K562 (cell line): ENCODE results near the gene LAIR1. TPM values are rescaled to one million over a fixed set of nuclear protein-coding genes. Genes with fewer than 3 reads are reported as not detected.

ENCODE experiments used
- ATAC-seq: fragments of 200-7000 bp; cut with Tn5 transposase; 3 replicates; pipeline ENCODE4 v1.9.1; 2020; ENCODE audit warnings: moderate library complexity
- BruUV-seq: library from RNA; stranded (reverse); fragments of 400-500 nt; replicated peaks from 2 replicates; lab custom pipeline; 2021; lab: Mats Ljungman, UMichigan
- CTCF ChIA-PET: fragments of 300-600 bp; formaldehyde crosslinking; extraction: SDS; loops from one replicate; lab custom pipeline; 2021; ENCODE audit warnings: low intra/inter-chr PET ratio; lab: Yijun Ruan, JAX
- POLR2A ChIA-PET: fragments of 300-600, 350-650 bp; sonication (Branson Sonifier 250); formaldehyde crosslinking; extraction: SDS; loops from one replicate; lab custom pipeline; 2021; ENCODE audit warnings: antibody characterized with exemption, inconsistent platforms; lab: Yijun Ruan, JAX
- DNase-seq, 4 experiments: peaks; one replicate each; pipeline versions ENCODE4 v3.0.0 to v3.0.0-alpha.2; 2011 to 2018; ENCODE audit warnings: low spot score in 3 of 4, mixed read lengths in 3 of 4; ENCODE audit errors: extremely low read depth in 1 of 4
- FAIRE-seq: peaks from 2 replicates; lab custom pipeline; 2011; peaks lifted over from hg19 to GRCh38; lab: Jason Lieb, UNC
- H2AFZ ChIP-seq: 2 replicates; pipeline ENCODE4 v1.6.0; 2011; ENCODE audit warnings: low read depth, low read length, control low read depth, inconsistent platforms
- H3K27ac ChIP-seq: fragments of 200-600 bp; 3 replicates; pipeline ENCODE4 v1.8.0; 2011; ENCODE audit warnings: low read depth, mild to moderate bottlenecking, control low read depth, inconsistent platforms, low read length, moderate library complexity, mixed read lengths; ENCODE audit errors: extremely low read depth
- H3K27me3 ChIP-seq, 2 experiments: fragments of 300-600 bp in 1 of 2; 2 replicates in 1 of 2; 3 replicates in 1 of 2; pipeline versions ENCODE4 v1.6.0 to v1.8.0; 2011; ENCODE audit warnings: inconsistent platforms in 2 of 2, low read length in 2 of 2, mild to moderate bottlenecking in 1 of 2, mixed read lengths in 1 of 2, moderate library complexity in 1 of 2; ENCODE audit not compliant: control insufficient read depth in 2 of 2, insufficient read depth in 2 of 2
- H3K36me3 ChIP-seq: fragments of 300-600 bp; 3 replicates; pipeline ENCODE4 v1.8.0; 2011; ENCODE audit warnings: mild to moderate bottlenecking, low read length, inconsistent platforms; ENCODE audit not compliant: control insufficient read depth, insufficient read depth
- H3K4me1 ChIP-seq, 2 experiments: fragments of 200-600 bp in 1 of 2; replicated peaks in 1 of 2; 2 replicates in 1 of 2; 3 replicates in 1 of 2; pipeline versions ENCODE4 v1.5.1 to v1.8.0; 2011; ENCODE audit warnings: inconsistent platforms in 2 of 2, low read length in 2 of 2, mild to moderate bottlenecking in 1 of 2, mixed read lengths in 1 of 2, moderate library complexity in 1 of 2; ENCODE audit not compliant: control insufficient read depth in 2 of 2, insufficient read depth in 2 of 2
- H3K4me2 ChIP-seq: 2 replicates; pipeline ENCODE4 v1.6.1; 2011; ENCODE audit warnings: low read length, control low read depth, inconsistent platforms, mixed read lengths; ENCODE audit not compliant: insufficient read depth
- H3K4me3 ChIP-seq: fragments of 200-600 bp; sonication (generic), shearing (Covaris generic); 2 replicates; pipeline ENCODE4 v1.5.1; 2016; ENCODE audit warnings: control low read depth, inconsistent platforms
- H3K79me2 ChIP-seq: fragments of 200-600 bp; 3 replicates; pipeline ENCODE4 v1.8.0; 2011; ENCODE audit warnings: low read length, inconsistent platforms; ENCODE audit not compliant: control insufficient read depth, insufficient read depth
- H3K9ac ChIP-seq, 2 experiments: 2 replicates each; pipeline versions ENCODE4 v1.6.0 to v1.6.1; 2011; ENCODE audit warnings: low read depth in 2 of 2, low read length in 2 of 2, control low read depth in 1 of 2, inconsistent platforms in 1 of 2, mild to moderate bottlenecking in 1 of 2, mixed read lengths in 1 of 2; ENCODE audit not compliant: insufficient read depth in 1 of 2
- H3K9me1 ChIP-seq: one replicate; pipeline ENCODE4 v1.6.0; 2011; ENCODE audit warnings: inconsistent platforms, mild to moderate bottlenecking, low read length, moderate library complexity; ENCODE audit not compliant: control insufficient read depth, insufficient read depth
- H3K9me3 ChIP-seq: replicated peaks from 2 replicates; pipeline ENCODE4 v1.5.1; 2011; ENCODE audit warnings: low read depth, low read length, inconsistent platforms; ENCODE audit not compliant: control insufficient read depth, insufficient read depth
- H4K20me1 ChIP-seq: replicated peaks from 2 replicates; pipeline ENCODE4 v1.6.1; 2011; ENCODE audit warnings: low read length, inconsistent platforms, mixed read lengths; ENCODE audit not compliant: control insufficient read depth, insufficient read depth
- CTBP1 ChIP-seq: fragments of 450-650 bp; IDR thresholded peaks from 2 replicates; pipeline ENCODE4 v1.6.1; 2016; ENCODE audit warnings: borderline replicate concordance
- CTCF ChIP-seq, 3 experiments: IDR thresholded peaks in 2 of 3; conservative IDR thresholded peaks in 1 of 3; 2 replicates each; pipeline ENCODE4 v1.5.1; 2011 to 2012; ENCODE audit warnings: low read length in 3 of 3, mild to moderate bottlenecking in 3 of 3, control low read depth in 2 of 3, improper control_type of control experiment in 1 of 3, inconsistent platforms in 1 of 3, low read depth in 1 of 3, mixed read lengths in 1 of 3, moderate library complexity in 1 of 3; ENCODE audit not compliant: insufficient read depth in 2 of 3
- HDAC8 ChIP-seq: fragments of 450-650 bp; IDR thresholded peaks from 2 replicates; pipeline ENCODE4 v1.6.1; 2016; ENCODE audit warnings: mild to moderate bottlenecking, missing genetic modification characterization, moderate library complexity, missing compliant biosample characterization
- NCOR1 ChIP-seq: fragments of 450-650 bp; IDR thresholded peaks from 2 replicates; pipeline ENCODE4 v1.6.1; 2016; ENCODE audit warnings: mild to moderate bottlenecking, moderate library complexity
- NFATC3 ChIP-seq: fragments of 450-650 bp; IDR thresholded peaks from 2 replicates; pipeline ENCODE4 v1.6.1; 2017; ENCODE audit warnings: mild to moderate bottlenecking
- RAD21 ChIP-seq, 2 experiments: fragments of 250-450 bp in 1 of 2; fragments of 450-650 bp in 1 of 2; sonication (Bioruptor Pico) in 1 of 2; formaldehyde crosslinking in 1 of 2; IDR thresholded peaks in 1 of 2; conservative IDR thresholded peaks in 1 of 2; 2 replicates each; pipeline versions ENCODE4 v1.4.0 to v1.8.0; 2020 to 2022; ENCODE audit warnings: mild to moderate bottlenecking in 2 of 2, moderate library complexity in 1 of 2
- REST ChIP-seq, 2 experiments: fragments of 450-650 bp; formaldehyde crosslinking in 1 of 2; IDR thresholded peaks; 2 replicates each; pipeline versions ENCODE4 v1.4.0 to v1.6.1; 2014 to 2020; ENCODE audit warnings: mild to moderate bottlenecking in 2 of 2, borderline replicate concordance in 1 of 2, low read depth in 1 of 2
- ZNF384 ChIP-seq: IDR thresholded peaks from 2 replicates; pipeline ENCODE4 v1.6.1; 2012; ENCODE audit warnings: low read depth, low read length, improper control_type of control experiment
- WGBS: fragments of 100-300 bp; shearing (Covaris generic); methylation state at CpG from one replicate; pipeline ENCODE4 v1.1.6; 2016; ENCODE audit warnings: low coverage, mixed read lengths; ENCODE audit not compliant: insufficient coverage; ENCODE audit errors: missing lambda C conversion rate; 5-methylcytosine and 5-hydroxymethylcytosine counted together
- in situ Hi-C: fragments of 300-500 bp; cut with MboI; formaldehyde crosslinking; loops from 4 replicates; pipeline ENCODE4 v1.15.0; 2018; ENCODE audit warnings: inconsistent platforms, mixed read lengths
- intact Hi-C: fragments of 100-400 bp; cut with micrococcal nuclease; formaldehyde crosslinking; loops from 2 replicates; pipeline ENCODE4 v1.14.2; 2022
- polyA plus RNA-seq, 8 experiments: library from polyadenylated mRNA; depleted of rRNA in 4 of 8; stranded (reverse) in 5 of 8; unstranded in 3 of 8; fragments of >200 nt; fragmentation: Nextera tagmentation in 2 of 8; fragmentation: Illumina TruSeq in 1 of 8; extraction: Ambion mirVana in 2 of 8; extraction: Trizol in 1 of 8; gene quantifications; 2 replicates each; pipeline versions ENCODE4 v1.2.1 to v1.2.3, GENCODE V29; 2011 to 2014; ENCODE audit warnings: inconsistent platforms in 1 of 8, missing spikeins in 1 of 8
- total RNA-seq, 7 experiments: library from RNA; depleted of rRNA in 6 of 7; stranded (reverse); fragments of >200 nt in 6 of 7; fragmentation: Illumina TruSeq in 2 of 7; extraction: Trizol in 2 of 7; gene quantifications; 2 replicates each; pipeline versions ENCODE4 v1.2.1 to v1.2.3, GENCODE V29; 2011 to 2021; ENCODE audit warnings: low replicate concordance in 1 of 7

The LAIR1 gene
- total and polyA plus RNA-seq, 9 of the 15 experiments (the other 6 are each of a cell fraction or from before 2014, with no cell fraction given) = 0.12 to 0.54 (median 0.24) TPM; not detected in 6

GRCh38 chr19:54391589-54392061 lies 26.9 kb upstream of the LAIR1 start (continued):
- TF ChIP-seq HDAC8 = no peak

- in situ Hi-C loops (no loop called here), intact Hi-C loops (loop anchor here (2.0 kb wide), 1 partner anchor 66 kb away; no protein-coding TSS in a partner anchor)
- H4K20me1 ChIP-seq = no peaks in the 10 kb centered on the region
- ATAC-seq (peak; percentile 61; the same call in 2 of the 3 replicates), FAIRE-seq (peak; percentile 88), DNase-seq (peak; percentile 41 to 71 (median 50))
- no peak overlapping the region for H3K27ac ChIP-seq
- H3K9me1 ChIP-seq = no peaks in the 10 kb centered on the region
- no peaks in the 10 kb centered on the region; the same call in 1 of the 2 replicates for H3K9me3 ChIP-seq
- H3K27me3 ChIP-seq = peaks cover 23 to 31% of the 10 kb centered on the region in 2 experiments
- H3K4me3 ChIP-seq = no peak overlapping the region
- 12% methylated on average over 7 of the region's 7 CpGs for WGBS
- H3K36me3 ChIP-seq = no peaks in the 10 kb centered on the region
- H3K9ac ChIP-seq = no peak overlapping the region
- no peak overlapping the region for H3K4me2 ChIP-seq
- H3K79me2 ChIP-seq = no peaks in the 10 kb centered on the region
- H2AFZ ChIP-seq = no peak overlapping the region
- ChIA-PET POLR2A (interaction anchor here (0.6 to 0.7 kb wide), 2 partner anchors 30 to 247 kb away, joined by 3 read pairs; no protein-coding TSS in a partner anchor), CTCF (interaction anchor here (1.3 kb wide), 1 partner anchor 66 kb away, joined by 7 read pairs; no protein-coding TSS in a partner anchor)
- no peaks in the 10 kb centered on the region for H3K4me1 ChIP-seq
- no TSS peak for BruUV-seq
- TF ChIP-seq NCOR1 = no peak
- TF ChIP-seq CTCF (IDR thresholded peaks at IDR 0.05 in 2 of 3, conservative IDR thresholded peaks at IDR 0.05 in 1 of 3; ENCODE audit: insufficient read depth in 2 of 3, low read depth in 1 of 3, low read length in 3 of 3) = peak; percentile 65 to 86 (median 82); a peak in 5 of 6 replicates
- no peak for TF ChIP-seq CTBP1
- peak; percentile 55; the same call in 1 of the 2 replicates for TF ChIP-seq REST (IDR thresholded peaks at IDR 0.05; ENCODE audit: borderline replicate concordance)
- TF ChIP-seq REST (CRISPR knock-in tag; IDR thresholded peaks at IDR 0.05; ENCODE audit: low read depth) = no peak
- peak; percentile 78 to 82 for TF ChIP-seq RAD21 (CRISPR knock-in tag; conservative IDR thresholded peaks at IDR 0.05 in 1 of 2, IDR thresholded peaks at IDR 0.05 in 1 of 2)
- no peak for TF ChIP-seq NFATC3
- TF ChIP-seq ZNF384 = peak; percentile 71; the same call in 1 of the 2 replicates
Measured at GRCh38 chr19:54390942-54391577, 26.3 kb upstream of the LAIR1 start.
